IPS-18c (cell line): ENCODE data around the gene KCTD15.

ENCODE experiments used
- H3K4me3 ChIP-seq: 2 replicates; pipeline ENCODE4 v1.7.0; 2013; ENCODE audit warnings: low read depth, mild to moderate bottlenecking, low read length, moderate library complexity; ENCODE audit not compliant: insufficient read depth
- H3K9me3 ChIP-seq: one replicate; pipeline ENCODE4 v1.6.1; 2013; ENCODE audit warnings: mild to moderate bottlenecking, low read length, moderate library complexity; ENCODE audit not compliant: control insufficient read depth, insufficient read depth

KCTD15 gene

GRCh38 chr19:33819506-33819879 is 22.8 kb downstream of the KCTD15 start:
- Histone ChIP-seq H3K4me3 (peak overlapping the region; percentile 58), H3K9me3 (no peaks in the 10 kb centered on the region)

- peak overlapping the region; percentile 58 for H3K4me3 ChIP-seq
- no peaks in the 10 kb centered on the region for H3K9me3 ChIP-seq
Observed at GRCh38 chr19:33819880-33820781, 23.5 kb downstream of the KCTD15 start.

GRCh38 chr19:33821871-33822270 is 25.2 kb downstream of the KCTD15 start:
- Histone ChIP-seq H3K4me3 (no peak overlapping the region), H3K9me3 (no peaks in the 10 kb centered on the region)

GRCh38 chr19:33823341-33823740 is 26.7 kb downstream of the KCTD15 start:
- Histone ChIP-seq H3K4me3 (no peak overlapping the region), H3K9me3 (no peaks in the 10 kb centered on the region)

GRCh38 chr19:33825556-33825955 is 28.9 kb downstream of the KCTD15 start:
- no peak overlapping the region for H3K4me3 ChIP-seq
- no peaks in the 10 kb centered on the region for H3K9me3 ChIP-seq

- Histone ChIP-seq H3K9me3 (no peaks in the 10 kb centered on the region), H3K4me3 (no peak overlapping the region)
Observed at GRCh38 chr19:33826521-33826920, 29.9 kb downstream of the KCTD15 start.

- H3K4me3 ChIP-seq = no peak overlapping the region
- H3K9me3 ChIP-seq = no peaks in the 10 kb centered on the region
Observed at GRCh38 chr19:33828266-33829075, 31.8 kb downstream of the KCTD15 start.

GRCh38 chr19:33830264-33830663 is 33.6 kb downstream of the KCTD15 start:
- no peak overlapping the region for H3K4me3 ChIP-seq
- H3K9me3 ChIP-seq = no peaks in the 10 kb centered on the region

- no peaks in the 10 kb centered on the region for H3K9me3 ChIP-seq
- no peak overlapping the region for H3K4me3 ChIP-seq
Observed at GRCh38 chr19:33831825-33832224, 35.2 kb downstream of the KCTD15 start.

GRCh38 chr19:33832633-33833032 is 36.0 kb downstream of the KCTD15 start:
- H3K4me3 ChIP-seq = no peak overlapping the region
- no peaks in the 10 kb centered on the region for H3K9me3 ChIP-seq

GRCh38 chr19:33840382-33840781 is 43.7 kb downstream of the KCTD15 start:
- Histone ChIP-seq H3K4me3 (no peak overlapping the region), H3K9me3 (no peaks in the 10 kb centered on the region)

GRCh38 chr19:33840783-33841182 is 44.1 kb downstream of the KCTD15 start:
- Histone ChIP-seq H3K9me3 (no peaks in the 10 kb centered on the region), H3K4me3 (no peak overlapping the region)

GRCh38 chr19:33841685-33842084 is 45.0 kb downstream of the KCTD15 start:
- no peak overlapping the region for H3K4me3 ChIP-seq
- no peaks in the 10 kb centered on the region for H3K9me3 ChIP-seq

- Histone ChIP-seq H3K4me3 (no peak overlapping the region), H3K9me3 (no peaks in the 10 kb centered on the region)
Observed at GRCh38 chr19:33844478-33844877, 47.8 kb downstream of the KCTD15 start.

- Histone ChIP-seq H3K9me3 (no peaks in the 10 kb centered on the region), H3K4me3 (no peak overlapping the region)
Observed at GRCh38 chr19:33845498-33845897, 48.8 kb downstream of the KCTD15 start.

GRCh38 chr19:33849551-33850147 is 53.0 kb downstream of the KCTD15 start:
- Histone ChIP-seq H3K9me3 (no peaks in the 10 kb centered on the region), H3K4me3 (no peak overlapping the region)

- Histone ChIP-seq H3K9me3 (no peaks in the 10 kb centered on the region), H3K4me3 (no peak overlapping the region)
Observed at GRCh38 chr19:33859016-33859415, 62.3 kb downstream of the KCTD15 start.
